Ascending aorta (tissue), 2 donors: Measurements from ENCODE around the gene COMMD6. TPM values are rescaled to one million over a fixed set of nuclear protein-coding genes. Genes with fewer than 3 reads are reported as not detected.

Experiments used
- DNase-seq, 2 donors: peaks; one replicate each; pipeline ENCODE4 v3.0.0-alpha.2; 2019; ENCODE audit warnings: low spot score in 2 of 2
- H3K27ac ChIP-seq, 2 donors: fragments of 200-600 bp; sonication (generic); one replicate each; pipeline ENCODE4 v1.5.1; 2016 to 2017; ENCODE audit warnings: mild to moderate bottlenecking in 1 of 2
- H3K27me3 ChIP-seq: fragments of 200-600 bp; sonication (generic); one replicate; pipeline ENCODE4 v1.5.1; 2017
- H3K36me3 ChIP-seq, 2 donors: fragments of 200-600 bp; sonication (generic); one replicate each; pipeline ENCODE4 v1.5.1; 2016
- H3K4me1 ChIP-seq, 2 donors: fragments of 200-600 bp; sonication (generic); one replicate each; pipeline ENCODE4 v1.5.1; 2016 to 2017; ENCODE audit warnings: mild to moderate bottlenecking in 1 of 2
- H3K4me3 ChIP-seq, 2 donors: fragments of 200-600 bp; sonication (generic); one replicate each; pipeline ENCODE4 v1.5.1; 2016 to 2017; ENCODE audit warnings: mild to moderate bottlenecking in 1 of 2
- H3K9me3 ChIP-seq, 2 donors: fragments of 200-600 bp; sonication (generic); one replicate each; pipeline ENCODE4 v1.5.1; 2016
- CTCF ChIP-seq, 3 experiments: fragments of 200-600 bp in 2 of 3; fragments of 450-650 bp in 1 of 3; sonication (generic) in 2 of 3; IDR thresholded peaks; one replicate each; pipeline ENCODE4 v1.5.1; 2016 to 2019; ENCODE audit warnings: antibody characterized with exemption in 3 of 3, mild to moderate bottlenecking in 1 of 3, moderate library complexity in 1 of 3
- intact Hi-C: fragments of 100-400 bp; cut with DNase I; formaldehyde crosslinking; loops from one replicate; pipeline ENCODE4 v1.15.1; 2023
- total RNA-seq: library from RNA; depleted of rRNA; stranded (reverse); fragments of >200 nt; gene quantifications from one replicate; pipeline ENCODE4 v1.1.0, GENCODE V29; 2016

Gene COMMD6
- total RNA-seq, 1 donor from 2014 or later: 36.2 TPM

GRCh38 chr13:75495938-75496337, 41.7 kb downstream of the COMMD6 start:
- DNase-seq: no peak
- no peak overlapping the region for H3K27ac ChIP-seq
- no peaks in the 10 kb centered on the region for H3K27me3 ChIP-seq
- H3K36me3 ChIP-seq: no peaks in the 10 kb centered on the region
- no peaks in the 10 kb centered on the region for H3K9me3 ChIP-seq
- intact Hi-C loops: no loop called here
- no peaks in the 10 kb centered on the region for H3K4me1 ChIP-seq
- H3K4me3 ChIP-seq: no peak overlapping the region
- TF ChIP-seq CTCF (IDR thresholded peaks at IDR 0.05): no peak

- H3K36me3 ChIP-seq: no peaks in the 10 kb centered on the region
- H3K4me1 ChIP-seq: no peaks in the 10 kb centered on the region
- H3K4me3 ChIP-seq: no peak overlapping the region
- H3K9me3 ChIP-seq: no peaks in the 10 kb centered on the region
- TF ChIP-seq CTCF (IDR thresholded peaks at IDR 0.05): no peak
- intact Hi-C loops: no loop called here
- H3K27me3 ChIP-seq: no peaks in the 10 kb centered on the region
- DNase-seq: no peak
- no peak overlapping the region for H3K27ac ChIP-seq
Measured at GRCh38 chr13:75494491-75494890, 43.1 kb downstream of the COMMD6 start.

GRCh38 chr13:75493156-75493555, 44.5 kb downstream of the COMMD6 start:
- no peak for DNase-seq
- TF ChIP-seq CTCF (IDR thresholded peaks at IDR 0.05): no peak
- Histone ChIP-seq H3K36me3 (no peaks in the 10 kb centered on the region), H3K27me3 (no peaks in the 10 kb centered on the region), H3K4me1 (no peaks in the 10 kb centered on the region), H3K27ac (no peak overlapping the region), H3K9me3 (no peaks in the 10 kb centered on the region), H3K4me3 (no peak overlapping the region)
- intact Hi-C loops: no loop called here

GRCh38 chr13:75492389-75492788, 45.3 kb downstream of the COMMD6 start:
- no peak overlapping the region for H3K27ac ChIP-seq
- no peak for DNase-seq
- no peak overlapping the region for H3K4me3 ChIP-seq
- TF ChIP-seq CTCF (IDR thresholded peaks at IDR 0.05): no peak
- H3K9me3 ChIP-seq: no peaks in the 10 kb centered on the region
- intact Hi-C loops: no loop called here
- H3K36me3 ChIP-seq: no peaks in the 10 kb centered on the region
- H3K4me1 ChIP-seq: no peaks in the 10 kb centered on the region
- no peaks in the 10 kb centered on the region for H3K27me3 ChIP-seq

- no peak for DNase-seq
- Histone ChIP-seq H3K9me3 (no peaks in the 10 kb centered on the region), H3K4me3 (no peak overlapping the region), H3K27ac (no peak overlapping the region), H3K36me3 (no peaks in the 10 kb centered on the region), H3K27me3 (no peaks in the 10 kb centered on the region), H3K4me1 (no peaks in the 10 kb centered on the region)
- intact Hi-C loops: no loop called here
- TF ChIP-seq CTCF (IDR thresholded peaks at IDR 0.05): no peak
Measured at GRCh38 chr13:75491376-75491775, 46.3 kb downstream of the COMMD6 start.
